MCF 10A (cell line): ENCODE data around the gene OR4D1. TPM values are rescaled to one million over a fixed set of nuclear protein-coding genes. Genes with fewer than 3 reads are reported as not detected.

ENCODE experiments used
- BruUV-seq: library from RNA; stranded (reverse); fragments of 400-500 nt; replicated peaks from 2 replicates; lab custom pipeline; 2021; lab: Mats Ljungman, UMichigan
- CTCF ChIA-PET: fragments of 300-600 bp; sonication (Branson Sonifier 250); formaldehyde crosslinking; extraction: SDS; loops from one replicate; lab custom pipeline; 2021; ENCODE audit warnings: antibody characterized with exemption, inconsistent platforms; lab: Yijun Ruan, JAX
- POLR2A ChIA-PET: fragments of 300-600, 350-650 bp; sonication (Branson Sonifier 250); formaldehyde crosslinking; extraction: SDS; loops from one replicate; lab custom pipeline; 2020; ENCODE audit warnings: antibody characterized with exemption, inconsistent platforms; lab: Yijun Ruan, JAX
- DNase-seq: peaks from one replicate; pipeline ENCODE4 v3.0.0-alpha.2; 2018; ENCODE audit not compliant: unreplicated experiment
- H3K27ac Mint-ChIP-seq: one replicate; pipeline ENCODE4 v1.8.0; 2022; ENCODE audit warnings: mild to moderate bottlenecking, low read depth, mixed read lengths; ENCODE audit not compliant: unreplicated experiment
- H3K27me3 Mint-ChIP-seq: one replicate; pipeline ENCODE4 v1.8.0; 2022; ENCODE audit warnings: mixed read lengths; ENCODE audit not compliant: insufficient read depth, unreplicated experiment
- H3K36me3 Mint-ChIP-seq: one replicate; pipeline ENCODE4 v1.8.0; 2022; ENCODE audit warnings: mild to moderate bottlenecking, moderate library complexity, mixed read lengths; ENCODE audit not compliant: insufficient read depth, unreplicated experiment
- H3K4me1 Mint-ChIP-seq: one replicate; pipeline ENCODE4 v1.8.0; 2022; ENCODE audit warnings: mixed read lengths; ENCODE audit not compliant: insufficient read depth, unreplicated experiment
- H3K4me3 Mint-ChIP-seq: one replicate; pipeline ENCODE4 v1.8.0; 2022; ENCODE audit warnings: mild to moderate bottlenecking, moderate library complexity, mixed read lengths; ENCODE audit not compliant: unreplicated experiment
- H3K9me3 Mint-ChIP-seq: one replicate; pipeline ENCODE4 v1.8.0; 2022; ENCODE audit warnings: mixed read lengths; ENCODE audit not compliant: unreplicated experiment
- intact Hi-C: fragments of 100-400 bp; cut with micrococcal nuclease; formaldehyde crosslinking; loops from 2 replicates; pipeline ENCODE4 v1.14.1; 2022
- total RNA-seq: library from RNA; stranded (reverse); gene quantifications from 2 replicates; pipeline ENCODE4 v1.2.3, GENCODE V29; 2022
- TF ChIP-seq, protein P1 (sequence below): fragments of 200-600 bp; IDR thresholded peaks from one replicate; pipeline ENCODE4 v1.8.0; 2022; ENCODE audit warnings: antibody characterized with exemption, mild to moderate bottlenecking; ENCODE audit not compliant: unreplicated experiment

The OR4D1 gene
- total RNA-seq, 1 experiment from 2014 or later = not detected

DNA sequence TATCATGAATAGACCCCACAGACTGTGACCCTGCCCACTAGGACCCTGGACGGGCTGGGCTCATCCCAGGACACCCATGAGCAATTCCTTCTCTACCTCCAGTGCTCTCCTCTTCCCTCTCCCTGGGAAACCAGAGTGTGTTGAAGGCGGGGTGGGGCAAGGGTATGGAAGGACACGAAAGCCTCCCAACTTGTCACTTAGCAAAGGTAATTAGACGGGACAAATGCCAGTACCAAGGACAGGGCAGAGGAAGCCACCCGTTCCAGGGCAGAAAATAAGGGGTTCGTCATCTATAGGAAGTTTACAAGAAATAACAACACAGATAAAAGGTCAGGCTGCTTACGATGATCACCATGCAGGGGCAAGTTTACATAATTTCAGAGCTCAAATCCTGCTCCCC, 39.5 kb downstream of the OR4D1 start:
- ChIA-PET POLR2A (no interaction called here), CTCF (no interaction called here)
- no peaks in the 10 kb centered on the region for H3K36me3 Mint-ChIP-seq
- H3K4me3 Mint-ChIP-seq = no peak overlapping the region
- no peak for DNase-seq
- H3K9me3 Mint-ChIP-seq = no peaks in the 10 kb centered on the region
- intact Hi-C loops = no loop called here
- TF ChIP-seq, protein P1, sequence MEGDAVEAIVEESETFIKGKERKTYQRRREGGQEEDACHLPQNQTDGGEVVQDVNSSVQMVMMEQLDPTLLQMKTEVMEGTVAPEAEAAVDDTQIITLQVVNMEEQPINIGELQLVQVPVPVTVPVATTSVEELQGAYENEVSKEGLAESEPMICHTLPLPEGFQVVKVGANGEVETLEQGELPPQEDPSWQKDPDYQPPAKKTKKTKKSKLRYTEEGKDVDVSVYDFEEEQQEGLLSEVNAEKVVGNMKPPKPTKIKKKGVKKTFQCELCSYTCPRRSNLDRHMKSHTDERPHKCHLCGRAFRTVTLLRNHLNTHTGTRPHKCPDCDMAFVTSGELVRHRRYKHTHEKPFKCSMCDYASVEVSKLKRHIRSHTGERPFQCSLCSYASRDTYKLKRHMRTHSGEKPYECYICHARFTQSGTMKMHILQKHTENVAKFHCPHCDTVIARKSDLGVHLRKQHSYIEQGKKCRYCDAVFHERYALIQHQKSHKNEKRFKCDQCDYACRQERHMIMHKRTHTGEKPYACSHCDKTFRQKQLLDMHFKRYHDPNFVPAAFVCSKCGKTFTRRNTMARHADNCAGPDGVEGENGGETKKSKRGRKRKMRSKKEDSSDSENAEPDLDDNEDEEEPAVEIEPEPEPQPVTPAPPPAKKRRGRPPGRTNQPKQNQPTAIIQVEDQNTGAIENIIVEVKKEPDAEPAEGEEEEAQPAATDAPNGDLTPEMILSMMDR = no peak
- H3K27ac Mint-ChIP-seq = no peak overlapping the region
- peaks cover 16% of the 10 kb centered on the region for H3K27me3 Mint-ChIP-seq
- no TSS peak for BruUV-seq
- peaks cover 17% of the 10 kb centered on the region for H3K4me1 Mint-ChIP-seq

DNA sequence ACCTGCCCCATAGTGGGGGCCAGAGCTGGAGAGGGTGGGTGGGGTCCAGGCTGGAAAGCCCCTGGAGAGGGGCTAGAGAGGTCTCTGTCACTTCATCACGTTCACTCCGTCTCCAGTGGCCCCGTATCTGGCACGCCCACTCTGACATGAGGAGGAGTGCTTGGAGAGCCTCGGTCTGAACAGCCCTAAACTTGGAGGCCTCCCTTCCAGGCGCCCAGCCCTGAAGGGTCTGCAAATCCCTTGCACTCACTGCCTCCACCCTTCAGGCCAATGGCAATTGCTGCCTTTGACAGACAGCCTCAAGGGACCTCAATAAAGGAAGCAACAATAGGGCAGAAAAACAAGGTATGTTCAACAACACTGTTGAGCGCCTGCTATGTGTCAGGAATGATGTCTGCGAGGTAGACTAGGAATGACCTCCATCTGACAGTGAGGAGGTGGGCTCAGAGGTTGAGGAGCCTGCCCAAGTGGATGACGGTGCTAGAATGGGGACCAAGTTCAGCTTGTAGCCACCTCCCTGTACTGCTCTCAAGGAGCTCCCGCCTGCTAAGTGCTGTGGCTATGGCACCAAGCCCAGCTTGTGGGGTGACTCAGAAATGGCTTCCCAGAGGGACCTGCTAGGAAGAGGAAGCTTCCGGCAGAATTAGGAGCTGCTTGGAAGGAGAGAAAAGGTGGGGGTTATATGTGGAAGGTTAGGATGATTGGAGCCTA, 41.4 kb downstream of the OR4D1 start:
- intact Hi-C loops = no loop called here
- H3K27me3 Mint-ChIP-seq = peaks cover 16% of the 10 kb centered on the region
- no peaks in the 10 kb centered on the region for H3K9me3 Mint-ChIP-seq
- no peak overlapping the region for H3K4me3 Mint-ChIP-seq
- ChIA-PET CTCF (interaction anchor here (0.5 to 1.1 kb wide), 3 partner anchors 13 to 374 kb away, joined by 3 read pairs; no protein-coding TSS in a partner anchor), POLR2A (interaction anchor here (0.7 to 1.1 kb wide), 3 partner anchors 29 to 182 kb away, joined by 3 to 4 read pairs (median 3); partner anchors contain the start of genes MKS1 and SRSF1)
- TF ChIP-seq, protein P1 = no peak
- peak; percentile 87 for DNase-seq
- BruUV-seq = no TSS peak
- no peak overlapping the region for H3K27ac Mint-ChIP-seq
- peaks cover 12% of the 10 kb centered on the region for H3K4me1 Mint-ChIP-seq
- no peaks in the 10 kb centered on the region for H3K36me3 Mint-ChIP-seq

DNA sequence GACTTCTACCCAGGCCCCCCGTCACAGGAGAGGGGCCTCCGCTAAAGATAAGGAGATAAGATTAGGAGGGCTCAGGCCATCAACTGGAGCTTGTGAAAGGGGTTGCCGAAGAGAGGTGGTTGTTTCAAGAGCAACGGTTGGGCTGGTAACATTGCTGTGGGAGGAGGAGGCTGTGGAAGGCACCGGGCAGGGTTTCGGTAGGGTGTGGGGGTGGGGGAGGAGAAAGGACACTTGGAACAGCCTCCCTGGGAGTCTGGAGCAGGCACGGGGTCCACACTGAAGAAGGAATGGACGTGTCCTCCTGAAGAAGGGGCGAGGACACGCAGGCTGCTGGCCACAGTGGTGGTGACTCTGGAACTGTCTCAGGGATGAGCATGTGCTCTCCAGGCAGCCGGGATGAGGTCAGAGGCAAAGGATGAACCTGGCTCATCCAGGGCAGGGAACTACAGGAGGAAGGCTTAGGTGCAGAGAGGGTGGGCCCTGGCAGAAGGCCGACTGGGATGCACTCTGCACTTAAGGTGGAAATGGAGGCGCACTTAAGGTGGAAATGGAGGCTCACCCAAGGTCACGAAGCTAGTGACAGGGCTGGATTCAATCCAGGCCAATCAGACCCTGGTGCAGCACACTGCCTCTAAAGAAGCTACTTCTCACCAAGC, 43.2 kb downstream of the OR4D1 start:
- CTCF ChIA-PET = interaction anchor here (0.6 to 1.2 kb wide), 4 partner anchors 11 to 212 kb away, joined by 3 to 4 read pairs (median 3); no protein-coding TSS in a partner anchor
- H3K27me3 Mint-ChIP-seq = peaks cover 31% of the 10 kb centered on the region
- BruUV-seq = no TSS peak

DNA sequence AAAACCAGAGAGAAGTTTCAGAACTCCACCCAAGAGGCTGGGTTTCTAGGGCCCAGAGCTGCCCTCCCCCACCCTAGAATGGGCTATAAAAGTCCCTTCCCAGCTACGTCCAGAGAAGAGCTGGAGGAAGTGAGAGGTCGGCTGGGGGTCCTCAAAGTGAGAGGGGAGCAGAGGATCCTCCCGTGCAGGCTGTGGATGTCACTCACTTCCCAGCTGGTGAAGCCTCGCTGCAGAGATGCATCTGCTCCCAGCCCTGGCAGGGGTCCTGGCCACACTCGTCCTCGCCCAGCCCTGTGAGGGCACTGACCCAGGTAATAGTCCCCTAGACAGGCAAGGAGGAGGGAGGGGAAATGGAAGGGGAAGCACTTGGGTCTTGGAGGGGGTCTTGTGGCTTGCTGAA, 44.4 kb downstream of the OR4D1 start, which contains the start of gene EPX:
EPX (plus strand) TSS at position 115 of the 400 bp plus-strand sequence; CDS start at position 236, 121 bp downstream.
- intact Hi-C loops = no loop called here
- peaks cover 33% of the 10 kb centered on the region for H3K27me3 Mint-ChIP-seq
- POLR2A ChIA-PET = interaction anchor here (0.7 kb wide), 1 partner anchor 23 kb away, joined by 3 read pairs; no protein-coding TSS in a partner anchor

More for the DNA sequence above, 43.2 kb downstream of the OR4D1 start:
- intact Hi-C loops = no loop called here
- peaks cover 14% of the 10 kb centered on the region for H3K4me1 Mint-ChIP-seq
- no peak overlapping the region for H3K27ac Mint-ChIP-seq
- H3K4me3 Mint-ChIP-seq = no peak overlapping the region
- H3K36me3 Mint-ChIP-seq = no peaks in the 10 kb centered on the region
- DNase-seq = peak; percentile 10
- no peaks in the 10 kb centered on the region for H3K9me3 Mint-ChIP-seq
- TF ChIP-seq, protein P1 = no peak
- POLR2A ChIA-PET = no interaction called here

More for the DNA sequence above, 44.4 kb downstream of the OR4D1 start, which contains the start of gene EPX:
- CTCF ChIA-PET = no interaction called here
- Mint-ChIP-seq H3K4me3 (no peak within 1 kb of the TSS), H3K27ac (no peak within 1 kb of the TSS), H3K4me1 (peaks cover 14% of the 10 kb centered on the region), H3K9me3 (no peaks in the 10 kb centered on the region), H3K36me3 (no peaks in the 10 kb centered on the region)
- TF ChIP-seq, protein P1 = no peak
- BruUV-seq = no TSS peak
- DNase-seq = no peak
